Measurements from ENCODE around the gene TRIO.

- TF ChIP-seq CTCF (conservative IDR thresholded peaks at IDR 0.05 in 1 of 2, IDR thresholded peaks at IDR 0.05 in 1 of 2; ENCODE audit: low read depth in 1 of 2, low read length in 2 of 2) (no peak), EZH2 (IDR thresholded peaks at IDR 0.05; ENCODE audit: low read length, missing control alignments) (no peak)
These were observed 92.7 kb downstream of the TRIO start for GRCh38 chr5:14235872-14236271.
